Panc1 (cell line): ENCODE data around the gene SMARCD2. TPM values are rescaled to one million over a fixed set of nuclear protein-coding genes. Genes with fewer than 3 reads are reported as not detected.

Source experiments
- total RNA-seq: library from RNA; stranded (reverse); gene quantifications from one replicate; pipeline ENCODE4 v1.2.1, GENCODE V29; 2021; ENCODE audit not compliant: unreplicated experiment

The SMARCD2 gene
- total RNA-seq, 1 experiment from 2014 or later: 59.4 TPM

Other genes starting within 250 kb of the SMARCD2 start
- gene TACO1, start 241.8 kb downstream of the SMARCD2 start, total RNA-seq: 17.9 TPM
- gene MAP3K3, start 220.3 kb downstream of the SMARCD2 start, total RNA-seq: 22.3 TPM
- gene LIMD2, start 142.6 kb downstream of the SMARCD2 start, total RNA-seq: 15.3 TPM
- gene STRADA, start 100.9 kb downstream of the SMARCD2 start, total RNA-seq: 26.0 TPM
- gene CCDC47, start 69.1 kb downstream of the SMARCD2 start, total RNA-seq: 64.8 TPM
- gene DDX42, start 68.5 kb downstream of the SMARCD2 start, total RNA-seq: 89.6 TPM
- gene PSMC5, start 15.3 kb downstream of the SMARCD2 start, total RNA-seq: 145 TPM
- gene FTSJ3, start 15.0 kb downstream of the SMARCD2 start, total RNA-seq: 41.3 TPM
- gene CSH2, start 31.0 kb upstream of the SMARCD2 start, total RNA-seq: not detected
- not detected for gene GH2, start 39.3 kb upstream of the SMARCD2 start, total RNA-seq
- gene CSH1, start 53.9 kb upstream of the SMARCD2 start, total RNA-seq: not detected
- not detected for gene CSHL1, start 68.6 kb upstream of the SMARCD2 start, total RNA-seq
- gene GH1, start 76.2 kb upstream of the SMARCD2 start, total RNA-seq: not detected
- not detected for gene CD79B, start 89.6 kb upstream of the SMARCD2 start, total RNA-seq
- 0.03 TPM for gene SCN4A, start 130.2 kb upstream of the SMARCD2 start, total RNA-seq
- 0.10 TPM for gene PRR29, start 155.7 kb upstream of the SMARCD2 start, total RNA-seq
- gene ICAM2, start 177.9 kb upstream of the SMARCD2 start, total RNA-seq: 0.33 TPM